GM12878 (cell line): ENCODE measurements around the gene SLC12A5. TPM values are rescaled to one million over a fixed set of nuclear protein-coding genes. Genes with fewer than 3 reads are reported as not detected.

ENCODE experiments used
- ATAC-seq: fragments of 200-7000 bp; cut with Tn5 transposase; 3 replicates; pipeline ENCODE4 v1.9.1; 2020; ENCODE audit warnings: mild to moderate bottlenecking, moderate library complexity
- BruUV-seq: library from RNA; stranded (reverse); fragments of 400-500 nt; replicated peaks from 2 replicates; lab custom pipeline; 2021; lab: Mats Ljungman, UMichigan
- CTCF ChIA-PET: fragments of 300-600 bp; sonication (Branson Sonifier 250); formaldehyde crosslinking; extraction: SDS; loops from one replicate; lab custom pipeline; 2021; ENCODE audit warnings: inconsistent platforms; lab: Yijun Ruan, JAX
- POLR2A ChIA-PET: fragments of 350-600 bp; formaldehyde crosslinking; extraction: SDS; loops from one replicate; lab custom pipeline; 2021; ENCODE audit warnings: inconsistent platforms; lab: Charles Lee
- RAD21 ChIA-PET: fragments of 300-600 bp; sonication (Branson Sonifier 250); formaldehyde crosslinking; loops from one replicate; lab custom pipeline; 2023; ENCODE audit warnings: antibody characterized with exemption; ENCODE audit not compliant: unreplicated experiment; lab: Charles Lee
- SMC1A ChIA-PET: fragments of 300-600 bp; sonication (Branson Sonifier 250); formaldehyde crosslinking; loops from one replicate; lab custom pipeline; 2023; ENCODE audit not compliant: unreplicated experiment, uncharacterized antibody; lab: Charles Lee
- DNase-seq: peaks from one replicate; pipeline ENCODE4 v3.0.0-alpha.2; 2011; ENCODE audit warnings: low read depth, low spot score
- FAIRE-seq: peaks from 3 replicates; lab custom pipeline; 2011; peaks lifted over from hg19 to GRCh38; lab: Jason Lieb, UNC
- H2AFZ ChIP-seq: 2 replicates; pipeline ENCODE4 v1.6.0; 2011; ENCODE audit warnings: low read depth, low read length, control low read depth; ENCODE audit not compliant: control insufficient read depth
- H3K27ac ChIP-seq: 2 replicates; pipeline ENCODE4 v1.5.1; 2011; ENCODE audit warnings: control low read depth; ENCODE audit not compliant: control insufficient read depth, insufficient read depth
- H3K27me3 ChIP-seq, 2 experiments: replicated peaks in 1 of 2; 2 replicates each; pipeline versions ENCODE4 v1.6.0 to v1.6.1; 2011; ENCODE audit warnings: low read length in 1 of 2; ENCODE audit not compliant: control insufficient read depth in 2 of 2, insufficient read depth in 2 of 2
- H3K36me3 ChIP-seq, 2 experiments: 2 replicates each; pipeline ENCODE4 v1.5.1; 2011; ENCODE audit warnings: low read length in 1 of 2; ENCODE audit not compliant: control insufficient read depth in 2 of 2, insufficient read depth in 2 of 2
- H3K4me1 ChIP-seq: 2 replicates; pipeline ENCODE4 v1.6.1; 2011; ENCODE audit warnings: mild to moderate bottlenecking, low read length, moderate library complexity, mixed read lengths; ENCODE audit not compliant: control insufficient read depth, insufficient read depth
- H3K4me2 ChIP-seq: 2 replicates; pipeline ENCODE4 v1.6.0; 2011; ENCODE audit warnings: control low read depth; ENCODE audit not compliant: control insufficient read depth, insufficient read depth
- H3K4me3 ChIP-seq: fragments of 200-600 bp; sonication (generic); 2 replicates; pipeline ENCODE4 v1.5.1; 2016
- H3K79me2 ChIP-seq: 2 replicates; pipeline ENCODE4 v1.6.0; 2011; ENCODE audit warnings: low read length; ENCODE audit not compliant: control insufficient read depth, insufficient read depth
- H3K9ac ChIP-seq: 2 replicates; pipeline ENCODE4 v1.8.0; 2011; ENCODE audit warnings: low read length, control low read depth, mixed read lengths; ENCODE audit not compliant: control insufficient read depth, insufficient read depth
- H3K9me3 ChIP-seq: replicated peaks from 3 replicates; pipeline ENCODE4 v1.5.1; 2011; ENCODE audit warnings: mild to moderate bottlenecking, low read length; ENCODE audit not compliant: control insufficient read depth, insufficient read depth
- H4K20me1 ChIP-seq: 2 replicates; pipeline ENCODE4 v1.6.0; 2011; ENCODE audit not compliant: control insufficient read depth, insufficient read depth
- ATF7 ChIP-seq: fragments of 450-650 bp; IDR thresholded peaks from 2 replicates; pipeline ENCODE4 v1.6.1; 2016; ENCODE audit warnings: low read depth, mild to moderate bottlenecking
- BRCA1 ChIP-seq: IDR thresholded peaks from 2 replicates; pipeline ENCODE4 v1.6.1; 2011; ENCODE audit warnings: low read depth, low read length, improper control_type of control experiment
- CREB1 ChIP-seq: IDR thresholded peaks from 2 replicates; pipeline ENCODE4 v1.6.1; 2012; ENCODE audit warnings: low read depth, mild to moderate bottlenecking, inconsistent platforms
- CUX1 ChIP-seq: IDR thresholded peaks from 2 replicates; pipeline ENCODE4 v1.6.1; 2012; ENCODE audit warnings: improper control_type of control experiment, low read depth, low read length; ENCODE audit not compliant: insufficient replicate concordance
- GABPA ChIP-seq: IDR thresholded peaks from 2 replicates; pipeline ENCODE4 v1.6.1; 2014; ENCODE audit warnings: antibody characterized with exemption, low read depth, mild to moderate bottlenecking, inconsistent platforms
- IRF4 ChIP-seq: IDR thresholded peaks from 2 replicates; pipeline ENCODE4 v1.6.1; 2011; ENCODE audit warnings: low read depth, low read length
- NFXL1 ChIP-seq: fragments of 450-650 bp; IDR thresholded peaks from 2 replicates; pipeline ENCODE4 v1.6.1; 2017; ENCODE audit warnings: antibody characterized with exemption, mild to moderate bottlenecking, borderline replicate concordance
- POU2F2 ChIP-seq: IDR thresholded peaks from 3 replicates; pipeline ENCODE4 v1.6.1; 2011; ENCODE audit warnings: low read depth, mild to moderate bottlenecking, low read length, borderline replicate concordance
- SREBF1 ChIP-seq: IDR thresholded peaks from 2 replicates; pipeline ENCODE4 v1.6.1; 2012; ENCODE audit warnings: mild to moderate bottlenecking, low read length
- SRF ChIP-seq, 2 experiments: IDR thresholded peaks; 2 replicates each; pipeline ENCODE4 v1.6.1; 2011; ENCODE audit warnings: low read depth in 2 of 2, low read length in 2 of 2, mild to moderate bottlenecking in 1 of 2, moderate library complexity in 1 of 2
- WRNIP1 ChIP-seq: IDR thresholded peaks from 2 replicates; pipeline ENCODE4 v1.6.1; 2011; ENCODE audit warnings: low read depth, low read length, improper control_type of control experiment, borderline replicate concordance
- YY1 ChIP-seq: IDR thresholded peaks from 2 replicates; pipeline ENCODE4 v1.6.1; 2011; ENCODE audit warnings: low read depth, mild to moderate bottlenecking, low read length
- ZZZ3 ChIP-seq: IDR thresholded peaks from 2 replicates; pipeline ENCODE4 v1.6.1; 2011; ENCODE audit warnings: low read depth; ENCODE audit not compliant: control insufficient read depth, insufficient read length
- WGBS: methylation state at CpG from one replicate; pipeline ENCODE4 v1.1.6; 2016; ENCODE audit warnings: low lambda C conversion rate; ENCODE audit not compliant: insufficient replicate concordance, insufficient coverage; ENCODE audit errors: missing lambda C conversion rate; 5-methylcytosine and 5-hydroxymethylcytosine counted together
- in situ Hi-C: fragments of 300-500 bp; cut with MboI; formaldehyde crosslinking; loops from 9 replicates; pipeline ENCODE4 v1.14.3; 2018; ENCODE audit warnings: mixed read lengths
- intact Hi-C: fragments of 100-400 bp; cut with micrococcal nuclease; formaldehyde crosslinking; loops from one replicate; pipeline ENCODE4 v1.14.2; 2022; ENCODE audit not compliant: unreplicated experiment
- polyA plus RNA-seq, 11 experiments: library from polyadenylated mRNA; depleted of rRNA in 4 of 11; unstranded in 6 of 11; stranded (reverse) in 5 of 11; fragments of >200 nt; fragmentation: Nextera tagmentation in 4 of 11; fragmentation: Illumina TruSeq in 1 of 11; extraction: Ambion mirVana in 4 of 11; extraction: Trizol in 1 of 11; gene quantifications; 1 replicate in 1 of 11; 2 replicates in 10 of 11; pipeline versions ENCODE4 v1.2.1 to v1.2.3, GENCODE V29; 2011 to 2016; ENCODE audit warnings: inconsistent platforms in 2 of 11, missing spikeins in 2 of 11, low read depth in 1 of 11
- total RNA-seq, 4 experiments: library from RNA; depleted of rRNA in 3 of 4; stranded (reverse); fragments of >200 nt in 3 of 4; fragmentation: Illumina TruSeq in 1 of 4; extraction: Trizol in 1 of 4; gene quantifications; 2 replicates each; pipeline versions ENCODE4 v1.2.1 to v1.2.3, GENCODE V29; 2013 to 2021
- TF ChIP-seq, protein P1 (sequence below): IDR thresholded peaks from 2 replicates; pipeline ENCODE4 v1.6.1; 2011; ENCODE audit warnings: borderline replicate concordance, low read depth, mild to moderate bottlenecking, moderate library complexity, low read length; ENCODE audit not compliant: insufficient read depth, poor library complexity, severe bottlenecking
- TF ChIP-seq, protein P2 (sequence below): fragments of 450-650 bp; IDR thresholded peaks from 2 replicates; pipeline ENCODE4 v1.6.1; 2018; ENCODE audit warnings: mild to moderate bottlenecking, low read depth, moderate library complexity; ENCODE audit not compliant: partially characterized antibody

Gene SLC12A5
- total and polyA plus RNA-seq, 10 of the 15 experiments (the other 5 are each of a cell fraction or from before 2014, with no cell fraction given): 0.26 to 2.7 (median 1.2) TPM

DNA sequence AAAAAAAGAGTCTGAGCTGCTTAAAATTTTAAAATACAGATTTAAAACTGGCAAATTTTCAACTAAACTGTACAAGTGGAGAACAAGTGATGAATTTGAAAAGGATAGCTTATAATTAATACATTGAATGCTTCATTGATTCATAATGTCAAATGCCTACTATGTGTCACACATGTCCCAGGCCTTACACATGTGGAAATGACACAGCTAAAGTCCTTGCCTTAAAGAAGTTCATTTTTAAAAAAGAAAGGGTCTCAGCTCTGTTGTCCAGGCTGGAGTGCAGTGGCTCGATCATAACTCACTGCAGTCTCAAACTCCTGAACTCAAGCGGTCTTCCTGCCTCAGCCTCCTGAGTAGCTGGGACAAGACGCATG, 55.8 kb downstream of the SLC12A5 start:
- ChIA-PET RAD21 (interaction anchor here (0.6 to 1.8 kb wide), 4 partner anchors 45 to 151 kb away, joined by 3 to 4 read pairs (median 3); no protein-coding TSS in a partner anchor), POLR2A (interaction anchor here (1.4 kb wide), 1 partner anchor 36 kb away, joined by 3 read pairs; no protein-coding TSS in a partner anchor), CTCF (interaction anchor here (0.6 to 1.7 kb wide), 15 partner anchors 11 to 873 kb away, joined by 3 to 7 read pairs (median 4); no protein-coding TSS in a partner anchor), SMC1A (interaction anchor here (0.8 to 1.6 kb wide), 8 partner anchors 8 to 114 kb away, joined by 3 to 7 read pairs (median 4); no protein-coding TSS in a partner anchor)
- no peaks in the 10 kb centered on the region for H3K4me1 ChIP-seq
- H3K9ac ChIP-seq: no peak overlapping the region
- peaks cover 91% of the 10 kb centered on the region for H3K79me2 ChIP-seq
- H4K20me1 ChIP-seq: peaks cover 3% of the 10 kb centered on the region
- DNase-seq (no peak), FAIRE-seq (no peak), ATAC-seq (no peak)
- in situ Hi-C loops (no loop called here), intact Hi-C loops (loop anchor here (5.0 kb wide), 1 partner anchor 112 kb away; the partner anchor contains the start of gene ZNF335)
- 100% methylated on average over 3 of the region's 3 CpGs for WGBS
- no peak overlapping the region for H3K4me3 ChIP-seq
- no peaks in the 10 kb centered on the region for H3K36me3 ChIP-seq
- H3K27me3 ChIP-seq: no peaks in the 10 kb centered on the region
- H2AFZ ChIP-seq: no peak overlapping the region
- no peaks in the 10 kb centered on the region for H3K9me3 ChIP-seq
- no TSS peak for BruUV-seq
- H3K4me2 ChIP-seq: no peak overlapping the region
- no peak overlapping the region for H3K27ac ChIP-seq
- TF ChIP-seq, protein P1, sequence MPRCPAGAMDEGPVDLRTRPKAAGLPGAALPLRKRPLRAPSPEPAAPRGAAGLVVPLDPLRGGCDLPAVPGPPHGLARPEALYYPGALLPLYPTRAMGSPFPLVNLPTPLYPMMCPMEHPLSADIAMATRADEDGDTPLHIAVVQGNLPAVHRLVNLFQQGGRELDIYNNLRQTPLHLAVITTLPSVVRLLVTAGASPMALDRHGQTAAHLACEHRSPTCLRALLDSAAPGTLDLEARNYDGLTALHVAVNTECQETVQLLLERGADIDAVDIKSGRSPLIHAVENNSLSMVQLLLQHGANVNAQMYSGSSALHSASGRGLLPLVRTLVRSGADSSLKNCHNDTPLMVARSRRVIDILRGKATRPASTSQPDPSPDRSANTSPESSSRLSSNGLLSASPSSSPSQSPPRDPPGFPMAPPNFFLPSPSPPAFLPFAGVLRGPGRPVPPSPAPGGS: no peak
- TF ChIP-seq GABPA: no peak
- no peak for TF ChIP-seq CUX1
- TF ChIP-seq ATF7: no peak
- TF ChIP-seq IRF4: no peak
- TF ChIP-seq CREB1: no peak
- TF ChIP-seq, protein P2, sequence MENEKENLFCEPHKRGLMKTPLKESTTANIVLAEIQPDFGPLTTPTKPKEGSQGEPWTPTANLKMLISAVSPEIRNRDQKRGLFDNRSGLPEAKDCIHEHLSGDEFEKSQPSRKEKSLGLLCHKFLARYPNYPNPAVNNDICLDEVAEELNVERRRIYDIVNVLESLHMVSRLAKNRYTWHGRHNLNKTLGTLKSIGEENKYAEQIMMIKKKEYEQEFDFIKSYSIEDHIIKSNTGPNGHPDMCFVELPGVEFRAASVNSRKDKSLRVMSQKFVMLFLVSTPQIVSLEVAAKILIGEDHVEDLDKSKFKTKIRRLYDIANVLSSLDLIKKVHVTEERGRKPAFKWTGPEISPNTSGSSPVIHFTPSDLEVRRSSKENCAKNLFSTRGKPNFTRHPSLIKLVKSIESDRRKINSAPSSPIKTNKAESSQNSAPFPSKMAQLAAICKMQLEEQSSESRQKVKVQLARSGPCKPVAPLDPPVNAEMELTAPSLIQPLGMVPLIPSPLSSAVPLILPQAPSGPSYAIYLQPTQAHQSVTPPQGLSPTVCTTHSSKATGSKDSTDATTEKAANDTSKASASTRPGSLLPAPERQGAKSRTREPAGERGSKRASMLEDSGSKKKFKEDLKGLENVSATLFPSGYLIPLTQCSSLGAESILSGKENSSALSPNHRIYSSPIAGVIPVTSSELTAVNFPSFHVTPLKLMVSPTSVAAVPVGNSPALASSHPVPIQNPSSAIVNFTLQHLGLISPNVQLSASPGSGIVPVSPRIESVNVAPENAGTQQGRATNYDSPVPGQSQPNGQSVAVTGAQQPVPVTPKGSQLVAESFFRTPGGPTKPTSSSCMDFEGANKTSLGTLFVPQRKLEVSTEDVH: no peak
- TF ChIP-seq ZZZ3: no peak
- no peak for TF ChIP-seq YY1
- no peak for TF ChIP-seq SREBF1
- no peak for TF ChIP-seq BRCA1
- TF ChIP-seq WRNIP1: no peak
- TF ChIP-seq SRF (IDR thresholded peaks at IDR 0.05; ENCODE audit: low read depth in 2 of 2, low read length in 2 of 2): no peak
- TF ChIP-seq NFXL1: no peak
- no peak for TF ChIP-seq POU2F2
